Mammary epithelial cell (primary cell): Measurements from ENCODE around the gene FEM1C.

ENCODE experiments used
- EZH2 ChIP-seq: IDR thresholded peaks from 2 replicates; pipeline ENCODE4 v1.6.1; 2012; ENCODE audit warnings: low read length, inconsistent platforms, borderline replicate concordance
- TF ChIP-seq, protein P1 (sequence below), 2 donors: IDR thresholded peaks in 1 of 2; conservative IDR thresholded peaks in 1 of 2; 2 replicates each; pipeline ENCODE4 v1.5.1; 2011 to 2012; ENCODE audit warnings: inconsistent platforms in 2 of 2, low read length in 2 of 2, mild to moderate bottlenecking in 2 of 2, control low read depth in 1 of 2, low read depth in 1 of 2; ENCODE audit not compliant: insufficient read depth in 1 of 2; ENCODE audit errors: extremely low read depth in 1 of 2

DNA sequence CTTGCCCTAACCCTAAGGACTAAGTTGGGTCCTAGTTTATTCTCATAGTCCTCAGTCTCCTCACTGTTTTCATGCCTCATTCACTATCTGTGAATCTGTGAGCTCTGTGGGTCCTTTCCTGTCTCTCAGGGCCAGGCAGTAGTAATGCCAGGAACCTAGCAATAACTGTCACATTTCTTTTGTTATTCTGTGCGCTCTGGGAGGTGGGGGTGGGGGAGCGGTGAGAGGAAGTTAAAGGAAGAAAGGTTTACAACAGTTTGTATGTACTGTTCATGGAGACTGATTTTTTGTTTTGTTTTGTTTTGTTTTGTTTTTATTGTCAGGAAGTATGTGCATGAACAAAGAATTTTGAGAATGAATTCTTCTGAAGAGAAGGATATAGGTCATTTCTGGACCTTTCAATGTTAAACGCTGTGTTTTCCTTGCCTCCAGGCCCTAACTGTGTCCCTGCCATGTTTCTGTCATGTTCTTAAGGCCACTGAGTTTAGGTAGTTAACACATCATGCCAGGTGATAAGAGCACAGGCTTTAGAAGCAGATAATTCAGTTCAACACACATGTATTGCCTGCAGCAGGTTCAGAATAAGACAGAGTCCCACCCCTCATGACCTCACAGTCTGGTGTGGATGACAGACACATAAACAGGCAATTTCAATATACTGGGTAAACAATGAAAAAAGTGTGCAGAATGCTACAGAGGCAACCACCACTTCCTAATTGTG, 13.3 kb upstream of the FEM1C start:
- TF ChIP-seq EZH2: no peak
- TF ChIP-seq, protein P1, sequence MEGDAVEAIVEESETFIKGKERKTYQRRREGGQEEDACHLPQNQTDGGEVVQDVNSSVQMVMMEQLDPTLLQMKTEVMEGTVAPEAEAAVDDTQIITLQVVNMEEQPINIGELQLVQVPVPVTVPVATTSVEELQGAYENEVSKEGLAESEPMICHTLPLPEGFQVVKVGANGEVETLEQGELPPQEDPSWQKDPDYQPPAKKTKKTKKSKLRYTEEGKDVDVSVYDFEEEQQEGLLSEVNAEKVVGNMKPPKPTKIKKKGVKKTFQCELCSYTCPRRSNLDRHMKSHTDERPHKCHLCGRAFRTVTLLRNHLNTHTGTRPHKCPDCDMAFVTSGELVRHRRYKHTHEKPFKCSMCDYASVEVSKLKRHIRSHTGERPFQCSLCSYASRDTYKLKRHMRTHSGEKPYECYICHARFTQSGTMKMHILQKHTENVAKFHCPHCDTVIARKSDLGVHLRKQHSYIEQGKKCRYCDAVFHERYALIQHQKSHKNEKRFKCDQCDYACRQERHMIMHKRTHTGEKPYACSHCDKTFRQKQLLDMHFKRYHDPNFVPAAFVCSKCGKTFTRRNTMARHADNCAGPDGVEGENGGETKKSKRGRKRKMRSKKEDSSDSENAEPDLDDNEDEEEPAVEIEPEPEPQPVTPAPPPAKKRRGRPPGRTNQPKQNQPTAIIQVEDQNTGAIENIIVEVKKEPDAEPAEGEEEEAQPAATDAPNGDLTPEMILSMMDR (conservative IDR thresholded peaks at IDR 0.05 in 1 of 2, IDR thresholded peaks at IDR 0.05 in 1 of 2; ENCODE audit: extremely low read depth in 1 of 2, insufficient read depth in 1 of 2, low read depth in 1 of 2, low read length in 2 of 2): no peak
